ENCODE measurements around the gene WDR74. TPM values are rescaled to one million over a fixed set of nuclear protein-coding genes. Genes with fewer than 3 reads are reported as not detected.

Gene WDR74
- total RNA-seq, 1 donor from 2014 or later: 58.8 TPM

DNA sequence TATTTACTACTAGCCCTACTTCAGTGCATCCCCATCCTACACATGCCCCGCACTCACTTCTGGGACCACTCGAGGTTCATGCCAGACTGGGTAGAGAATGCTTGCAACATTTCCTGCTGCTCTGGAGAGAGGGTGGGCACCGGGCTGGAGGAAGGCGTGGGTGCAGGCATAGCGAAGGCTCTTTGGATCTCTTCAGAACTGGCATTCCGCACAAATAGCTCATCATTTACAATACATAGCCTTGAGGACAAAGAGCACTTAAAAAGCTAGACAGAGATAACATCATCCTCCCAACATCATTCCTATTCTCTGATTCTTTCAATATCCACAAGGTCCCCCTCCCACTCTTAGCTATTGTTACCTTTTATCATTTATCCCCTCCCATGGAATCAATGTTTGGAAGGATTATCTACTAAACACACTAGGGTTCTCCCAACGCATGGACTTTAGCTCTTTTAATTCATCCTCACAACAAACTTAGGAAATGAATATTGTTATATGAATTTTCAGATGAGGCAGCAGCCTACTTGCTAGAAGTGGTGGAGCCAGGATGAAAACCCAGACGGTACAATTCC lies 45.1 kb downstream of the WDR74 start:
- no peak for DNase-seq (ENCODE audit: low spot score)

DNA sequence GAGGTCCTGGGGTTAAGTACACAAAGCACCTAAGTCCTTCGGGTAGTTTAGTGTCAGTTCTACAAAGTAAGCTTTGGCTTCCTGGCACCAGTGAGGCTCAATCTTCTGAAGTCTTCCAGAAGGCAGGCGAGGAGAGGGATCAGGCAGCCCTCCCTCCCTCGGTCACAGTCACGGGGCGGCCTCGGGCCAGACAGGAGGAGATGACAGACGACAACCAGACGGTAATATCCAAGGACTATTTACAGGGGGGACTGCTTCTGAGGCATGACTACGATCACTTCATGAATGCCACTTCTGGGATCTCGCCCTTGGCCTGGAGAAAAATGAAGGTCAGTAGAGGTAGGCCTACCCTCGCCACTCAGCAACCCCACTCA lies 47.2 kb downstream of the WDR74 start:
- DNase-seq (ENCODE audit: low spot score): no peak

DNA sequence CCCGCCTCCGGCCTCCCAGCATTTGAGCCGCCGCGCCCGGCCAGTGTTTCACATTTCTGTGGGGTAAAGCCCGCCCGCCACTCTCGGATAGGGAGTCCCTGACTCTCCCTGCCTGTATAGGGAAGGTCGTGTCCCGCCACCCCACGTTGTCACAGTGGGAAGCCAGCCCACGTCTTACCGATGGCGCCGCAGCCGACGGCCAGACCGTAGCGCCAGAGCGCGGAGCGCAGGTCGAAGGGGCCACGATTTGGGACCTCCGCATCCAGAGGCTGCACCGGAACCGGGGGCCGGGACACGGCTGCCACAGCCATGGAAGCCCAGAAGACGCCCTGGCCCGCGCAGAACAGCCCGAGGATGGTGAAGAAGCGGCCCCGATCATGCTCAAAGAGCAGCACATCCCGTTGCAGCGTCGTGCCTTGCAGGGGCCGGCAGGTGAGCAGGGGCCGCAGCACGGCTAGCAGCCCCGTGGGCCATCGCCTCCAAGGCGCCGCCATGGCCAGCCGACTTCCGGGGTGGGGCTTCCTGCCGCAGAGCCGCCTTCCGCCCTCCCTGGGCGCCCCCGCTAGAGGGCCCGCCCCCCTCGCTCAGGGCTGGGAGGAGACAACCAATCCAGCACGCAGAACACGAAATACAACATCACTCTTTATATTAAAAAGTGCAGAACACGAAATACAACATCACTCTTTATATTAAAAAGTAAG lies 47.7 kb downstream of the WDR74 start, which contains the start of gene TMEM223:
Gene TMEM223 (minus strand): TSS at position 506 of the 701 bp plus-strand sequence. CDS start 12 bp downstream, at position 494.
- peak; percentile 88 for DNase-seq (ENCODE audit: low spot score)

GRCh38 chr11:62789576-62789975 lies 49.8 kb downstream of the WDR74 start:
- DNase-seq (ENCODE audit: low spot score): no peak

- no peak for DNase-seq (ENCODE audit: low spot score)
These were observed 50.4 kb downstream of the WDR74 start for GRCh38 chr11:62788991-62789390.

DNA sequence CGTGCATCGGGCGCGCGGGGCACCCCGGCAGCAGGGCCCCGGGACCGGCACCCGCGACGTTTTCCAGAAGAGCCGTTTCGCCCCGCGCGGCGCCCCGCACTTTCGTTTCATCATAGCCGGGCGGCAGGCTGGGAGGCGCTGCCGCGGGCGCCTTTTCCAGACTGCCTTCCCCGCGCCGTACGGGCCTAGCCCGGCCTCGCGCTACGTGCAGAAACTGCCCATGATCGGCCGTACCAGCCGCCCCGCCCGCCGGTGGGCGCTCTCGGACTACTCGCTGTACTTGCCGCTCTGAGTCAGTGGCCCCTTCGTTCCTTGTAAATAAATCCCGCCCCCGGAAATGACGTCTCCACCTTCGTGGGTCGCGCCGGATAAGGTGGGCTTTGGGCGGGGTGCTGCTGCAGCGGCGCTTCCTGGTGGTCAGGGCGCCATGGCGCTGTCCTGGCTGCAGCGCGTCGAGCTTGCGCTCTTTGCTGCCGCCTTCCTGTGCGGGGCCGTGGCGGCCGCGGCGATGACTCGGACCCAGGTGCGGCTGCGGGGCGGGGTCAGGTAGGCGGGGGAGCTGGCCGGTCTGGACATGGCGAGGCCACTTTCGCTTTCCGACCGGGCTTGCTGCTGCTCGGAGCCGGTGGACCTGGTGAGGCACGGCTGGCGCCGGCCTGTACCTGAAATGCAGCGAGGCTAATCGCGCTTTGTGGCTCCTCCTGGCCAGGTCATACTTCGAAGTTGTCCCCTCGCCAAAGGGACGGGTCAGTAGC lies 52.2 kb downstream of the WDR74 start, which contains the start of gene TMEM179B:
Gene TMEM179B (plus strand): TSS at position 398 of the 755 bp plus-strand sequence. CDS start 30 bp downstream, at position 428.
- DNase-seq (ENCODE audit: low spot score): peak; percentile 99

- DNase-seq (ENCODE audit: low spot score): peak; percentile 91
These were observed 52.9 kb downstream of the WDR74 start for GRCh38 chr11:62786318-62787004.

Other genes starting within 250 kb of the WDR74 start
- gene TUT1, start 248.1 kb downstream of the WDR74 start, total RNA-seq: 30.4 TPM
- gene MTA2, start 237.7 kb downstream of the WDR74 start, total RNA-seq: 128 TPM
- gene EML3, start 226.8 kb downstream of the WDR74 start, total RNA-seq: 83.2 TPM
- 5.4 TPM for gene ROM1, start 226.3 kb downstream of the WDR74 start, total RNA-seq
- 50.7 TPM for gene B3GAT3, start 217.6 kb downstream of the WDR74 start, total RNA-seq
- gene GANAB, start 193.0 kb downstream of the WDR74 start, total RNA-seq: 271 TPM
- gene INTS5, start 186.3 kb downstream of the WDR74 start, total RNA-seq: 19.2 TPM
- gene C11orf98, start 174.4 kb downstream of the WDR74 start, total RNA-seq: 52.6 TPM
- gene CSKMT, start 174.3 kb downstream of the WDR74 start, total RNA-seq: 20.7 TPM
- gene UQCC3, start 167.9 kb downstream of the WDR74 start, total RNA-seq: 6.6 TPM
- gene LBHD1, start 167.3 kb downstream of the WDR74 start, total RNA-seq: 9.8 TPM
- 90.5 TPM for gene UBXN1, start 160.5 kb downstream of the WDR74 start, total RNA-seq
- gene LRRN4CL, start 150.1 kb downstream of the WDR74 start, total RNA-seq: 5.0 TPM
- 55.9 TPM for gene BSCL2, start 132.2 kb downstream of the WDR74 start, total RNA-seq
- not detected for gene GNG3, start 131.9 kb downstream of the WDR74 start, total RNA-seq
- gene HNRNPUL2, start 112.1 kb downstream of the WDR74 start, total RNA-seq: 50.4 TPM
- 36.7 TPM for gene TTC9C, start 111.1 kb downstream of the WDR74 start, total RNA-seq
- gene ZBTB3, start 85.4 kb downstream of the WDR74 start, total RNA-seq: 16.0 TPM
- gene POLR2G, start 78.0 kb downstream of the WDR74 start, total RNA-seq: 76.6 TPM
- 22.1 TPM for gene TAF6L, start 68.2 kb downstream of the WDR74 start, total RNA-seq
- gene TMEM179B, start 52.2 kb downstream of the WDR74 start, total RNA-seq: 63.9 TPM
- gene TMEM223, start 47.6 kb downstream of the WDR74 start, total RNA-seq: 18.4 TPM
- 94.6 TPM for gene NXF1, start 34.1 kb downstream of the WDR74 start, total RNA-seq
- gene STX5, start 7.5 kb downstream of the WDR74 start, total RNA-seq: 30.1 TPM
- gene TEX54, start 6.7 kb downstream of the WDR74 start, total RNA-seq: not detected
- gene SLC3A2, start 41.3 kb upstream of the WDR74 start, total RNA-seq: 245 TPM
- not detected for gene CHRM1, start 81.8 kb upstream of the WDR74 start, total RNA-seq
- gene SLC22A6, start 145.4 kb upstream of the WDR74 start, total RNA-seq: not detected
- not detected for gene SLC22A8, start 176.3 kb upstream of the WDR74 start, total RNA-seq